ENCODE results near the gene ALDH18A1. TPM values are rescaled to one million over a fixed set of nuclear protein-coding genes. Genes with fewer than 3 reads are reported as not detected.

The ALDH18A1 gene
- total RNA-seq, 2 donors from 2014 or later, result 38.9 to 46.4 TPM

DNA sequence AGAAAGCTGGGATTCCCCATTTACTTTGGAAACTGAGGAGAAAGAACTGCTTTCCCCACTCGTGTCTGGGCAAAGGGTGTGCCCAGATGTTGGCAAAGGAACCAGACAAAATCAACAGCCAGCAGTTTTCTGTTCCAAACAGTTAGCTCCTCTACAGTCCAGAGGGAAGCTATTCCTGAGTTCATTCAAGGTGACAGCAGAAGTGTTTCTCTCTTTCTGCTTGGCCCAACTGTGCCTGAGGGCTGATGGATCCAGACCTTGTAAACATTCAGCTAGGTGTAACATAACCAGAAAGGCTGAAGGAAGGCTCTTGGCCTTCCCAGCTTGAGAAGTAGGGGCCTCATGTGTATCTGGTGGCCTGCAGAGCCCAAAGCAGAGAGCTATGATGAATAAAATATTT lies 7.0 kb upstream of the ALDH18A1 start:
- no peaks in the 10 kb centered on the region for H3K9me3 ChIP-seq
- TF ChIP-seq POLR2A (IDR thresholded peaks at IDR 0.05), result no peak
- TF ChIP-seq, protein P1, sequence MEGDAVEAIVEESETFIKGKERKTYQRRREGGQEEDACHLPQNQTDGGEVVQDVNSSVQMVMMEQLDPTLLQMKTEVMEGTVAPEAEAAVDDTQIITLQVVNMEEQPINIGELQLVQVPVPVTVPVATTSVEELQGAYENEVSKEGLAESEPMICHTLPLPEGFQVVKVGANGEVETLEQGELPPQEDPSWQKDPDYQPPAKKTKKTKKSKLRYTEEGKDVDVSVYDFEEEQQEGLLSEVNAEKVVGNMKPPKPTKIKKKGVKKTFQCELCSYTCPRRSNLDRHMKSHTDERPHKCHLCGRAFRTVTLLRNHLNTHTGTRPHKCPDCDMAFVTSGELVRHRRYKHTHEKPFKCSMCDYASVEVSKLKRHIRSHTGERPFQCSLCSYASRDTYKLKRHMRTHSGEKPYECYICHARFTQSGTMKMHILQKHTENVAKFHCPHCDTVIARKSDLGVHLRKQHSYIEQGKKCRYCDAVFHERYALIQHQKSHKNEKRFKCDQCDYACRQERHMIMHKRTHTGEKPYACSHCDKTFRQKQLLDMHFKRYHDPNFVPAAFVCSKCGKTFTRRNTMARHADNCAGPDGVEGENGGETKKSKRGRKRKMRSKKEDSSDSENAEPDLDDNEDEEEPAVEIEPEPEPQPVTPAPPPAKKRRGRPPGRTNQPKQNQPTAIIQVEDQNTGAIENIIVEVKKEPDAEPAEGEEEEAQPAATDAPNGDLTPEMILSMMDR (IDR thresholded peaks at IDR 0.05), result no peak
- no peak overlapping the region for H3K27ac ChIP-seq
- DNase-seq (no peak), ATAC-seq (no peak)
- H3K4me3 ChIP-seq, result no peak overlapping the region
- H3K36me3 ChIP-seq (replicated peaks in 1 of 2; ENCODE audit: insufficient read depth in 1 of 2, low read depth in 2 of 2), result no peaks in the 10 kb centered on the region
- no peaks in the 10 kb centered on the region for H3K4me1 ChIP-seq
- intact Hi-C loops (cut with DNase I), result no loop called here
- 36 to 44% methylated on average over 1 of the region's 1 CpG for WGBS, 2 donors
- H3K27me3 ChIP-seq, result no peaks in the 10 kb centered on the region

DNA sequence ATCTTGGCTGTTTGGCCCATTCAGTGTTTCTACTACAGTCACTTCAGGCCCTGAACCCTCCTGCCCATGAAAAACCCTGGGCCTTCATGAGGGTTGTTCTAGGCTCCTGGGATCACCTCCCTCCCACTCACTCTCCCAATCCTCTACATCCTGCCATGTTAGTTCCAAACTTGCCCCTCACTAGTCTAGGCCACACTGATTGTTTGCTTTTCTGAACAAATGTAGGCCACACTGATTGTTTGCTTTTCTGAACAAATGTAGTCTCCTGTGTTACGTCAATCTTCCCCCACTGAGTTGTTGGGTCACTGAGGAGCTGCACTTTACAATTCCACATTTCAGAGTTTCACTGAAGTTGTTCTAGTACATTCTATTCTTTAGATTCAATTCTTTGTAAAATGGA lies 5.3 kb upstream of the ALDH18A1 start:
- Histone ChIP-seq H3K9me3 (no peaks in the 10 kb centered on the region), H3K27ac (peak overlapping the region in 1 of 4 donors; percentile 6), H3K4me1 (no peaks in the 10 kb centered on the region), H3K4me3 (no peak overlapping the region), H3K27me3 (no peaks in the 10 kb centered on the region), H3K36me3 (replicated peaks in 1 of 2; ENCODE audit: insufficient read depth in 1 of 2, low read depth in 2 of 2) (no peaks in the 10 kb centered on the region)
- TF ChIP-seq, protein P1 (IDR thresholded peaks at IDR 0.05), result no peak
- no peak for TF ChIP-seq POLR2A (IDR thresholded peaks at IDR 0.05)
- ATAC-seq (no peak), DNase-seq (no peak)
- 30 to 36% methylated on average over 1 of the region's 1 CpG for WGBS, 2 donors
- intact Hi-C loops (cut with DNase I), result no loop called here

DNA sequence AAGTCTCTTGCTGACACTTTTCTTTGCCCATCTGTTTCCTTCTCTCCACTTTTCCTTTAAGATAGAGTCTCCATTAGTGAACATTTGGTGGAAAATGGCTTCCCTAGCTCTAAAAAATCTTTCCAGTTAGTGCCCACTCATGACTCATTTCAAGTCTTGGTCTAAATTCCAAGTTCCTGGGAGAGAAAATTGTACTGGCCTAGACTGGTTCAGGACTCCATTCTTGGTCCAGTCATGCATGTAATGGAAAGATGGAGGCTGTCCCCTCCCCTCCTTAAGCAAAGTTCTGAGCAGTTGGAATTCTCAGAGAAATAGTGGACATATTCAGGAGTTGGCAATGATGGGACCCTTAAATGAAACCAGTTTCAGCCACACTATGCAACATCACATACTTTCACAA lies 3.8 kb upstream of the ALDH18A1 start:
- no peak for DNase-seq
- TF ChIP-seq, protein P1 (IDR thresholded peaks at IDR 0.05), result no peak
- no peak for TF ChIP-seq POLR2A (IDR thresholded peaks at IDR 0.05)
- no peaks in the 10 kb centered on the region for H3K9me3 ChIP-seq
- H3K36me3 ChIP-seq (replicated peaks in 1 of 2; ENCODE audit: insufficient read depth in 1 of 2, low read depth in 2 of 2), result no peaks in the 10 kb centered on the region
- no peak overlapping the region for H3K4me3 ChIP-seq
- H3K4me1 ChIP-seq, result no peaks in the 10 kb centered on the region
- intact Hi-C loops (cut with DNase I), result no loop called here
- no peak for ATAC-seq
- H3K27ac ChIP-seq, result no peak overlapping the region
- no peaks in the 10 kb centered on the region for H3K27me3 ChIP-seq

DNA sequence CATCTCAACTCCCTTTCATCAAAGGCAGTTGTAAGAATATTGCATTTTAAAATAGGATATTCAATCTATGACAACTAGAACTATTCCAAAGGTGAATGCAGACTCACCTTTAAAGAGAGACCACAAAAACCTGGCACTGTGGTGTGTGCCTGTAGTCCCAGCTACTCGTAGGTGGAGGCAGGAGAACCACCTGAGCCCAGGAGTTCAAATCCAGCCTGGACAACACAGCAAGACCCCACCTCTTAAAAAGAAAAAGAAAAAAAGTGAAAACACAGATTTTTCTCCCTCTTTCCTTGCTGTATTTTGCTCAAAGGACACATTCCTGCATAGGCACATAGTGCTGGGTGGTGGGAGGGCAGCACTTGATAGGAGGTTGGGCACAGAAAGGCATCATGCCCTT lies 739 bp upstream of the ALDH18A1 start:
- ATAC-seq (no peak), DNase-seq (no peak)
- Histone ChIP-seq H3K27ac (peak overlapping the region in 3 of 4 donors; percentile 77 to 88 (median 84)), H3K36me3 (replicated peaks in 1 of 2; ENCODE audit: insufficient read depth in 1 of 2, low read depth in 2 of 2) (no peaks in the 10 kb centered on the region), H3K27me3 (no peaks in the 10 kb centered on the region), H3K4me1 (peaks cover 13% of the 10 kb centered on the region), H3K9me3 (no peaks in the 10 kb centered on the region), H3K4me3 (no peak overlapping the region)
- intact Hi-C loops (cut with DNase I), result no loop called here
- TF ChIP-seq, protein P1 (IDR thresholded peaks at IDR 0.05), result no peak
- TF ChIP-seq POLR2A (IDR thresholded peaks at IDR 0.05), result no peak
- 41 to 46% methylated on average over 1 of the region's 1 CpG for WGBS, 2 donors

DNA sequence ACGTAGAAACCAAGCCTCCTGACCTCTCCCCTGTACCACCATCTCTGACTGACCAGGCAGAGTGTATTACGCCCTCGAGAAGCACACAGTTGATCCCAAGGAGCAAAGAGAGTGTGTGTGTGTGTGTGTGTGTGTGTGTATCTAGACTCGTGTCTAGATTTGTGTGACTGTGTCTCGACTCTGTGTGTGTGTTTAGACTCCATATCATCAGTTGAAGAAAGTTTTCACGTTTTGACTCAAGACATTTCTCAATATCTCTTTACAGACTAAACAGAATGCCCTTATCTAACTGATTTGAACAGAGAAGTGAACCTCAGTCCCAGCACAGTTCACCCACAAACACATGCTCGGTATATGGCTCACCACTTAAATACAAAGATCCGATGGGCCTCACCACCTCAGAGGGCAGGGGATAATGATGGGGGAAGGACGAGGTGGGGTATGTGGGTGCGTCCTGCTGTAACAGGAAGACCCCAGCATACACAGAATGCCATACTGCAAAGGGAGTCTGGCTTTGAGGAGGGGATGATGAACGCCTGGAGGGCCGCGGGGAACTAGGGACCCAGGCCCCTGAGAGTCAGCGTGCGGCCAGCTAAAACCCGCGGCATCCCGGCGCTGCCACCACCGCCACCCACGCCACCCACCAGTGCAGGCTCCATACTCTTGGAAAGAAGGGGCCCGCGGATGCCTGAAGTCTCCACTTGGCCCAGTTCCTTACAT lies 780 bp downstream of the ALDH18A1 start:
- TF ChIP-seq POLR2A (IDR thresholded peaks at IDR 0.05), result peak in 2 of 3 donors; percentile 22 to 50
- TF ChIP-seq, protein P1 (IDR thresholded peaks at IDR 0.05), result no peak
- ATAC-seq (peak; percentile 3), DNase-seq (peak in 2 of 4 donors; percentile 9 to 14)
- H3K9me3 ChIP-seq, result no peaks in the 10 kb centered on the region
- 4 to 10% methylated on average over 13 to 23 of the region's 23 CpGs for WGBS, 2 donors
- peak overlapping the region; percentile 84 to 98 for H3K4me3 ChIP-seq
- H3K27ac ChIP-seq, result peak overlapping the region; percentile 77 to 90 (median 86)
- peaks cover 13% of the 10 kb centered on the region for H3K4me1 ChIP-seq
- no peaks in the 10 kb centered on the region for H3K36me3 ChIP-seq (replicated peaks in 1 of 2; ENCODE audit: insufficient read depth in 1 of 2, low read depth in 2 of 2)
- intact Hi-C loops (cut with DNase I), result no loop called here
- no peaks in the 10 kb centered on the region for H3K27me3 ChIP-seq

Measured in body of pancreas (tissue), 4 donors.